Measurements from ENCODE around the gene KLHL4. TPM values are rescaled to one million over a fixed set of nuclear protein-coding genes. Genes with fewer than 3 reads are reported as not detected.

Gene KLHL4
- total and polyA plus RNA-seq, 10 of the 15 experiments (the other 5 are each of a cell fraction or from before 2014, with no cell fraction given): 0.03 TPM; not detected in 8

DNA sequence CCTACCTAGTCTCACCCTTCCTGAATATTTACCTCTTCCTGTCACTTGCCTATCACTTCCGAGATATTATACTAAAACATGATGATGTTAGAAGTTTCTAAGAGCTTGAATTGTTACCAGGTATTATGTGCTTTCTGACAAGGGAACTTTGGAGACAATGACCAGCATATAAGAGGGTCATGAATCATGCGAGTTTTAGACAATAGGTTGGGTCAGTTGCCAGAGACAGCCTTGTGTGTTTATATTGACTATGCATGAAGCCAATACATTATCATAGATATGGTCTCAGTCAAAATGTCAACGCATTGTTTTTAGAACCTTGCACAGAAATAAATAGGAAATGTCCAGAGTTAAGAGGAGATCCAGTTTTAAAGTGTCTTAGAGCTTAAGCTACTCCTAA lies 116.8 kb downstream of the KLHL4 start (continued):
- TF ChIP-seq, protein P1, sequence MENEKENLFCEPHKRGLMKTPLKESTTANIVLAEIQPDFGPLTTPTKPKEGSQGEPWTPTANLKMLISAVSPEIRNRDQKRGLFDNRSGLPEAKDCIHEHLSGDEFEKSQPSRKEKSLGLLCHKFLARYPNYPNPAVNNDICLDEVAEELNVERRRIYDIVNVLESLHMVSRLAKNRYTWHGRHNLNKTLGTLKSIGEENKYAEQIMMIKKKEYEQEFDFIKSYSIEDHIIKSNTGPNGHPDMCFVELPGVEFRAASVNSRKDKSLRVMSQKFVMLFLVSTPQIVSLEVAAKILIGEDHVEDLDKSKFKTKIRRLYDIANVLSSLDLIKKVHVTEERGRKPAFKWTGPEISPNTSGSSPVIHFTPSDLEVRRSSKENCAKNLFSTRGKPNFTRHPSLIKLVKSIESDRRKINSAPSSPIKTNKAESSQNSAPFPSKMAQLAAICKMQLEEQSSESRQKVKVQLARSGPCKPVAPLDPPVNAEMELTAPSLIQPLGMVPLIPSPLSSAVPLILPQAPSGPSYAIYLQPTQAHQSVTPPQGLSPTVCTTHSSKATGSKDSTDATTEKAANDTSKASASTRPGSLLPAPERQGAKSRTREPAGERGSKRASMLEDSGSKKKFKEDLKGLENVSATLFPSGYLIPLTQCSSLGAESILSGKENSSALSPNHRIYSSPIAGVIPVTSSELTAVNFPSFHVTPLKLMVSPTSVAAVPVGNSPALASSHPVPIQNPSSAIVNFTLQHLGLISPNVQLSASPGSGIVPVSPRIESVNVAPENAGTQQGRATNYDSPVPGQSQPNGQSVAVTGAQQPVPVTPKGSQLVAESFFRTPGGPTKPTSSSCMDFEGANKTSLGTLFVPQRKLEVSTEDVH (IDR thresholded peaks at IDR 0.05; ENCODE audit: low read depth, partially characterized antibody): no peak
- TF ChIP-seq STAT1 (conservative IDR thresholded peaks at IDR 0.05) (no peak), ETV6 (conservative IDR thresholded peaks at IDR 0.05 in 1 of 2, IDR thresholded peaks at IDR 0.05 in 1 of 2; ENCODE audit: borderline replicate concordance in 1 of 2, low read depth in 1 of 2) (no peak)

DNA sequence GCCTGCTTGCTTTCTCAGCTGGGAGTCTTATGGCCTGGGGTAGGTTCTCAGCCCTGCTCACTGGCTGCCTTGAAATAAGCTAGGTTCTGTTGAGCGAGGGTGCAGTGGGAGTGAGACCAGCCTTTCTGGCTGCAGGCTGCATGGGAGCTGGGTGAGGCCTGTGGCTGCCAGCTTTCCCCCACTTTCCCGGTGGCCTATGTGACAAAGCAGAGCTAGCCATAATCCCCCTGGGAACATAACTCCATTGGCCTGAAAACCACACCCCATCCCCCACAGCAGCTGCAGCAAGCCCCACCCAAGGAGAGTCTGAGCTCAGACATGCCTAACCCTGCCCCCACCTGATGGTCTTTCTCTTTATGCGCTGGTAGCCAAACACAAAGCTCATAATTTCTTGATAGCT lies 118.9 kb downstream of the KLHL4 start:
- Histone ChIP-seq H3K4me3 (no peak overlapping the region), H3K9ac (ENCODE audit: control insufficient read depth, insufficient read depth, low read length) (no peak overlapping the region), H3K4me1 (ENCODE audit: control insufficient read depth, insufficient read depth, low read length) (no peaks in the 10 kb centered on the region), H3K27me3 (replicated peaks in 1 of 2; ENCODE audit: control insufficient read depth in 2 of 2, insufficient read depth in 2 of 2, low read length in 1 of 2) (no peaks in the 10 kb centered on the region), H2AFZ (ENCODE audit: control insufficient read depth, low read depth, low read length) (no peak overlapping the region), H4K20me1 (ENCODE audit: control insufficient read depth, insufficient read depth) (no peaks in the 10 kb centered on the region), H3K4me2 (ENCODE audit: control insufficient read depth, insufficient read depth) (no peak overlapping the region), H3K36me3 (ENCODE audit: control insufficient read depth in 2 of 2, insufficient read depth in 2 of 2, low read length in 1 of 2) (no peaks in the 10 kb centered on the region), H3K9me3 (replicated peaks; ENCODE audit: control insufficient read depth, insufficient read depth, low read length) (no peaks in the 10 kb centered on the region), H3K27ac (ENCODE audit: control insufficient read depth, insufficient read depth) (no peak overlapping the region), H3K79me2 (ENCODE audit: control insufficient read depth, insufficient read depth, low read length) (no peaks in the 10 kb centered on the region)
- 15% methylated on average over 3 of the region's 3 CpGs for WGBS (ENCODE audit: insufficient coverage, insufficient replicate concordance, low lambda C conversion rate, missing lambda C conversion rate)
- RAD21 ChIA-PET (ENCODE audit: unreplicated experiment): no interaction called here
- CTCF ChIA-PET: no interaction called here
- DNase-seq (ENCODE audit: low read depth, low spot score): no peak
- no peak for FAIRE-seq
- in situ Hi-C loops (cut with MboI): no loop called here
- SMC1A ChIA-PET (ENCODE audit: uncharacterized antibody, unreplicated experiment): interaction anchor here (2.1 kb wide), 1 partner anchor 20 kb away, joined by 4 read pairs; no protein-coding TSS in a partner anchor
- ATAC-seq: no peak
- POLR2A ChIA-PET: no interaction called here
- TF ChIP-seq, protein P2, sequence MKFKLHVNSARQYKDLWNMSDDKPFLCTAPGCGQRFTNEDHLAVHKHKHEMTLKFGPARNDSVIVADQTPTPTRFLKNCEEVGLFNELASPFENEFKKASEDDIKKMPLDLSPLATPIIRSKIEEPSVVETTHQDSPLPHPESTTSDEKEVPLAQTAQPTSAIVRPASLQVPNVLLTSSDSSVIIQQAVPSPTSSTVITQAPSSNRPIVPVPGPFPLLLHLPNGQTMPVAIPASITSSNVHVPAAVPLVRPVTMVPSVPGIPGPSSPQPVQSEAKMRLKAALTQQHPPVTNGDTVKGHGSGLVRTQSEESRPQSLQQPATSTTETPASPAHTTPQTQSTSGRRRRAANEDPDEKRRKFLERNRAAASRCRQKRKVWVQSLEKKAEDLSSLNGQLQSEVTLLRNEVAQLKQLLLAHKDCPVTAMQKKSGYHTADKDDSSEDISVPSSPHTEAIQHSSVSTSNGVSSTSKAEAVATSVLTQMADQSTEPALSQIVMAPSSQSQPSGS (IDR thresholded peaks at IDR 0.05; ENCODE audit: low read length): no peak
- TF ChIP-seq ESRRA (IDR thresholded peaks at IDR 0.05; ENCODE audit: low read length): no peak
- TF ChIP-seq, protein P3, sequence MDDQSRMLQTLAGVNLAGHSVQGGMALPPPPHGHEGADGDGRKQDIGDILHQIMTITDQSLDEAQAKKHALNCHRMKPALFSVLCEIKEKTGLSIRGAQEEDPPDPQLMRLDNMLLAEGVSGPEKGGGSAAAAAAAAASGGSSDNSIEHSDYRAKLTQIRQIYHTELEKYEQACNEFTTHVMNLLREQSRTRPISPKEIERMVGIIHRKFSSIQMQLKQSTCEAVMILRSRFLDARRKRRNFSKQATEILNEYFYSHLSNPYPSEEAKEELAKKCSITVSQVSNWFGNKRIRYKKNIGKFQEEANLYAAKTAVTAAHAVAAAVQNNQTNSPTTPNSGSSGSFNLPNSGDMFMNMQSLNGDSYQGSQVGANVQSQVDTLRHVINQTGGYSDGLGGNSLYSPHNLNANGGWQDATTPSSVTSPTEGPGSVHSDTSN (IDR thresholded peaks at IDR 0.05; ENCODE audit: insufficient replicate concordance, low read depth, low read length): no peak
- TF ChIP-seq, protein P4, sequence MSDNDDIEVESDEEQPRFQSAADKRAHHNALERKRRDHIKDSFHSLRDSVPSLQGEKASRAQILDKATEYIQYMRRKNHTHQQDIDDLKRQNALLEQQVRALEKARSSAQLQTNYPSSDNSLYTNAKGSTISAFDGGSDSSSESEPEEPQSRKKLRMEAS (IDR thresholded peaks at IDR 0.05; ENCODE audit: low read depth, low read length): no peak
- TF ChIP-seq EGR1 (IDR thresholded peaks at IDR 0.05; ENCODE audit: borderline replicate concordance in 1 of 2, low read depth in 2 of 2, low read length in 2 of 2): no peak
- no peak for TF ChIP-seq ZNF622 (IDR thresholded peaks at IDR 0.05)
- no peak for TF ChIP-seq NFIC (IDR thresholded peaks at IDR 0.05; ENCODE audit: low read depth, low read length)
- no peak for TF ChIP-seq NRF1 (conservative IDR thresholded peaks at IDR 0.05; ENCODE audit: low read depth, low read length)
- no peak for TF ChIP-seq ZNF384 (IDR thresholded peaks at IDR 0.05; ENCODE audit: borderline replicate concordance, low read depth, low read length)
- TF ChIP-seq, protein P5, sequence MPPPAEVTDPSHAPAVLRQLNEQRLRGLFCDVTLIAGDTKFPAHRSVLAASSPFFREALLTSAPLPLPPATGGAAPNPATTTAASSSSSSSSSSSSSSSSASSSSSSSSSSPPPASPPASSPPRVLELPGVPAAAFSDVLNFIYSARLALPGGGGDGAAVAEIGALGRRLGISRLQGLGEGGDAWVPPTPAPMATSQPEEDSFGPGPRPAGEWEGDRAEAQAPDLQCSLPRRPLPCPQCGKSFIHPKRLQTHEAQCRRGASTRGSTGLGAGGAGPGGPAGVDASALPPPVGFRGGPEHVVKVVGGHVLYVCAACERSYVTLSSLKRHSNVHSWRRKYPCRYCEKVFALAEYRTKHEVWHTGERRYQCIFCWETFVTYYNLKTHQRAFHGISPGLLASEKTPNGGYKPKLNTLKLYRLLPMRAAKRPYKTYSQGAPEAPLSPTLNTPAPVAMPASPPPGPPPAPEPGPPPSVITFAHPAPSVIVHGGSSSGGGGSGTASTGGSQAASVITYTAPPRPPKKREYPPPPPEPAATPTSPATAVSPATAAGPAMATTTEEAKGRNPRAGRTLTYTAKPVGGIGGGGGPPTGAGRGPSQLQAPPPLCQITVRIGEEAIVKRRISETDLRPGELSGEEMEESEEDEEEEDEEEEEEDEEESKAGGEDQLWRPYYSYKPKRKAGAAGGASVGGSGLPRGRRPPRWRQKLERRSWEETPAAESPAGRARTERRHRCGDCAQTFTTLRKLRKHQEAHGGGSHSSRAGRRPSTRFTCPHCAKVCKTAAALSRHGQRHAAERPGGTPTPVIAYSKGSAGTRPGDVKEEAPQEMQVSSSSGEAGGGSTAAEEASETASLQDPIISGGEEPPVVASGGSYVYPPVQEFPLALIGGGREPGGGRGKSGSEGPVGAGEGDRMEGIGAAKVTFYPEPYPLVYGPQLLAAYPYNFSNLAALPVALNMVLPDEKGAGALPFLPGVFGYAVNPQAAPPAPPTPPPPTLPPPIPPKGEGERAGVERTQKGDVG (CRISPR knock-in tag; IDR thresholded peaks at IDR 0.05): no peak
- TF ChIP-seq JUNB (IDR thresholded peaks at IDR 0.05): no peak
- BruUV-seq (replicated peaks): no TSS peak
- intact Hi-C loops (cut with micrococcal nuclease; ENCODE audit: unreplicated experiment): no loop called here
